ENCODE results near the gene SRGAP3.

DNA sequence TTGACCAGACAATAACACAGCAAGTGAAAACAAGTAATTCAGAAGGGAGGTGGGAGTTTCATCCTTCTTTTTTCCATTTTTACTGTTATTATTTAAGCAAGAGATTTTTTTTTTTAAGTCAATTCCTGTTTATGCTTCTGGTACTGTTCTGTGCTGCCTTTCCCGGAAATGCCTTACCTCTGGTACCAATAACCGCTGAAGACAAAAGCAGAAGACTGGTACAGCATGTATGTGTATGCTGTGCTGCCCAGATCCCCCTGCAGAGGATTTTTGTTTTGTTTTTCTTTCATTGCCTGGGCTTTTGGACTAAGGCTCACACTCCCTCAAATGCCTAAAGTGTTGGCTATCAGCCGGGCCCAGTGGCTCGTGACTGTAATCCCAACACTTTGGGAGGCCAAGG, 21.3 kb upstream of the SRGAP3 start:
- TF ChIP-seq, protein P1, sequence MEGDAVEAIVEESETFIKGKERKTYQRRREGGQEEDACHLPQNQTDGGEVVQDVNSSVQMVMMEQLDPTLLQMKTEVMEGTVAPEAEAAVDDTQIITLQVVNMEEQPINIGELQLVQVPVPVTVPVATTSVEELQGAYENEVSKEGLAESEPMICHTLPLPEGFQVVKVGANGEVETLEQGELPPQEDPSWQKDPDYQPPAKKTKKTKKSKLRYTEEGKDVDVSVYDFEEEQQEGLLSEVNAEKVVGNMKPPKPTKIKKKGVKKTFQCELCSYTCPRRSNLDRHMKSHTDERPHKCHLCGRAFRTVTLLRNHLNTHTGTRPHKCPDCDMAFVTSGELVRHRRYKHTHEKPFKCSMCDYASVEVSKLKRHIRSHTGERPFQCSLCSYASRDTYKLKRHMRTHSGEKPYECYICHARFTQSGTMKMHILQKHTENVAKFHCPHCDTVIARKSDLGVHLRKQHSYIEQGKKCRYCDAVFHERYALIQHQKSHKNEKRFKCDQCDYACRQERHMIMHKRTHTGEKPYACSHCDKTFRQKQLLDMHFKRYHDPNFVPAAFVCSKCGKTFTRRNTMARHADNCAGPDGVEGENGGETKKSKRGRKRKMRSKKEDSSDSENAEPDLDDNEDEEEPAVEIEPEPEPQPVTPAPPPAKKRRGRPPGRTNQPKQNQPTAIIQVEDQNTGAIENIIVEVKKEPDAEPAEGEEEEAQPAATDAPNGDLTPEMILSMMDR (conservative IDR thresholded peaks at IDR 0.05; ENCODE audit: low read length), result no peak
- no peak for TF ChIP-seq EZH2phosphoT487 (IDR thresholded peaks at IDR 0.05; ENCODE audit: borderline replicate concordance)

All from Loucy (cell line).